ENCODE results near the gene C11orf54.

- TF ChIP-seq MEF2A (IDR thresholded peaks at IDR 0.05; ENCODE audit: insufficient read depth, low read depth, low read length) (no peak), POLR2A (IDR thresholded peaks at IDR 0.05; ENCODE audit: low read depth, low read length) (no peak), CBX5 (IDR thresholded peaks at IDR 0.05; ENCODE audit: low read depth) (no peak), CTCF (IDR thresholded peaks at IDR 0.05 in 2 of 3, conservative IDR thresholded peaks at IDR 0.05 in 1 of 3; ENCODE audit: control insufficient read depth in 2 of 3, extremely low read depth in 1 of 3, insufficient read depth in 1 of 3, low read depth in 3 of 3, low read length in 3 of 3) (no peak), MTA3 (IDR thresholded peaks at IDR 0.05; ENCODE audit: borderline replicate concordance, low read length) (no peak), BCL11A (IDR thresholded peaks at IDR 0.05; ENCODE audit: low read depth, low read length) (no peak), MYC (IDR thresholded peaks at IDR 0.05; ENCODE audit: insufficient read depth, insufficient read length, insufficient replicate concordance, low read length, severe bottlenecking) (no peak), BACH1 (IDR thresholded peaks at IDR 0.05; ENCODE audit: borderline replicate concordance) (no peak), SPI1 (IDR thresholded peaks at IDR 0.05; ENCODE audit: borderline replicate concordance, insufficient read depth, low read depth, low read length) (no peak), USF2 (IDR thresholded peaks at IDR 0.05; ENCODE audit: borderline replicate concordance, low read depth, low read length) (no peak), TAF1 (IDR thresholded peaks at IDR 0.05; ENCODE audit: borderline replicate concordance, low read depth, low read length) (no peak), SUZ12 (IDR thresholded peaks at IDR 0.05; ENCODE audit: unreplicated experiment) (no peak), NFIC (IDR thresholded peaks at IDR 0.05; ENCODE audit: low read depth, low read length) (no peak)
- TF ChIP-seq, protein P1, sequence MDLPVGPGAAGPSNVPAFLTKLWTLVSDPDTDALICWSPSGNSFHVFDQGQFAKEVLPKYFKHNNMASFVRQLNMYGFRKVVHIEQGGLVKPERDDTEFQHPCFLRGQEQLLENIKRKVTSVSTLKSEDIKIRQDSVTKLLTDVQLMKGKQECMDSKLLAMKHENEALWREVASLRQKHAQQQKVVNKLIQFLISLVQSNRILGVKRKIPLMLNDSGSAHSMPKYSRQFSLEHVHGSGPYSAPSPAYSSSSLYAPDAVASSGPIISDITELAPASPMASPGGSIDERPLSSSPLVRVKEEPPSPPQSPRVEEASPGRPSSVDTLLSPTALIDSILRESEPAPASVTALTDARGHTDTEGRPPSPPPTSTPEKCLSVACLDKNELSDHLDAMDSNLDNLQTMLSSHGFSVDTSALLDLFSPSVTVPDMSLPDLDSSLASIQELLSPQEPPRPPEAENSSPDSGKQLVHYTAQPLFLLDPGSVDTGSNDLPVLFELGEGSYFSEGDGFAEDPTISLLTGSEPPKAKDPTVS (IDR thresholded peaks at IDR 0.05; ENCODE audit: low read depth, low read length) = no peak
Observed at GRCh38 chr11:93773601-93774200, 32.2 kb downstream of the C11orf54 start.
